Bone marrow (tissue), 2 donors: ENCODE results near the gene AGMO.

ENCODE experiments used
- DNase-seq, 2 donors: peaks; one replicate each; lab custom pipeline; 2025; lab: John Stamatoyannopoulos, UW

AGMO gene

GRCh38 chr7:15219758-15220157 is 342.1 kb downstream of the AGMO start:
- DNase-seq = peak in 1 of 2 donors; percentile 9

- peak in 1 of 2 donors; percentile 4 for DNase-seq
Measured at GRCh38 chr7:15218261-15218660, 343.6 kb downstream of the AGMO start.

GRCh38 chr7:15215616-15216015 is 346.2 kb downstream of the AGMO start:
- no peak for DNase-seq

GRCh38 chr7:15214976-15215375 is 346.8 kb downstream of the AGMO start:
- no peak for DNase-seq

- DNase-seq = no peak
Measured at GRCh38 chr7:15213093-15213492, 348.7 kb downstream of the AGMO start.

GRCh38 chr7:15209429-15209828 is 352.4 kb downstream of the AGMO start:
- DNase-seq = no peak

- DNase-seq = no peak
Measured at GRCh38 chr7:15204421-15204820, 357.4 kb downstream of the AGMO start.

GRCh38 chr7:15199482-15199881 is 362.3 kb downstream of the AGMO start:
- no peak for DNase-seq

GRCh38 chr7:15197042-15197977 is 364.5 kb downstream of the AGMO start:
- DNase-seq = no peak

GRCh38 chr7:15178065-15178464 is 383.8 kb downstream of the AGMO start:
- no peak for DNase-seq

- DNase-seq = no peak
Measured at GRCh38 chr7:15176089-15176488, 385.7 kb downstream of the AGMO start.

- no peak for DNase-seq
Measured at GRCh38 chr7:15175152-15175551, 386.7 kb downstream of the AGMO start.

- DNase-seq = no peak
Measured at GRCh38 chr7:15174485-15174884, 387.3 kb downstream of the AGMO start.

- DNase-seq = no peak
Measured at GRCh38 chr7:15168489-15168888, 393.3 kb downstream of the AGMO start.

- DNase-seq = no peak
Measured at GRCh38 chr7:15167912-15168311, 393.9 kb downstream of the AGMO start.

- DNase-seq = no peak
Measured at GRCh38 chr7:15166620-15167019, 395.2 kb downstream of the AGMO start.

GRCh38 chr7:15159261-15159660 is 402.6 kb downstream of the AGMO start:
- DNase-seq = no peak

- no peak for DNase-seq
Measured at GRCh38 chr7:15158141-15158810, 403.5 kb downstream of the AGMO start.
